ENCODE results near the gene TSPAN17. TPM values are rescaled to one million over a fixed set of nuclear protein-coding genes. Genes with fewer than 3 reads are reported as not detected.

TSPAN17 gene
- total RNA-seq, 1 donor from 2014 or later, result 21.2 TPM

DNA sequence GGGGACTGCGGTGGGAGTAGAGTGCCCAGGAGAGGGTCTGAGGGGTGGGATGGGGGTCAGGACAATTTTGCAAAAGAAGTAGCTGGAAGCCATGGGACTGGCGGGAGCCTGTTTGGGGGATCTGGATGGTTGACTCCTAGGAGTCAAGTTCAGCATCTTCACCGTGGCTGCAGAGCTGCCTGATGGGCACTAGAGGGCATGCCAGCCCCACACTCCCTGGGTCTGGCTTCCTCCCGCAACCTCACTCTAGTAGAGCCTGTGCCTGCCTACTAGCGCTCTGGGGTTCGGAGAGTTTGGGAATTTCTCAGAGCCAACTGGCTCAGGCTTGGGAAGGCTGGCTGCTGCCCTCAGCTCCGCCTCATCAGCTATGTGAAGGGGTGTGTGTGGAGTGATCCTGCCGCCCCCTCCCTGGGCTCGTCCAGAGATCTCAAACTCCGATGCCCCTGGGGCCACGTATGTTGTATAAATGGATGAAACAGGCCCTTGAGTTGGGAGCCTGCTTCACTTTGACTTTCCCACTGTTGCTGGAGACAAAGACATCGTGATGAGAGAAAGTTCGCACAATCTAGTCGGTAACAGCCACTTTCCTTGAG, 10.8 kb downstream of the TSPAN17 start:
- FAIRE-seq (no peak), DNase-seq (ENCODE audit: low spot score in 2 of 2) (peak; percentile 44 to 77)

DNA sequence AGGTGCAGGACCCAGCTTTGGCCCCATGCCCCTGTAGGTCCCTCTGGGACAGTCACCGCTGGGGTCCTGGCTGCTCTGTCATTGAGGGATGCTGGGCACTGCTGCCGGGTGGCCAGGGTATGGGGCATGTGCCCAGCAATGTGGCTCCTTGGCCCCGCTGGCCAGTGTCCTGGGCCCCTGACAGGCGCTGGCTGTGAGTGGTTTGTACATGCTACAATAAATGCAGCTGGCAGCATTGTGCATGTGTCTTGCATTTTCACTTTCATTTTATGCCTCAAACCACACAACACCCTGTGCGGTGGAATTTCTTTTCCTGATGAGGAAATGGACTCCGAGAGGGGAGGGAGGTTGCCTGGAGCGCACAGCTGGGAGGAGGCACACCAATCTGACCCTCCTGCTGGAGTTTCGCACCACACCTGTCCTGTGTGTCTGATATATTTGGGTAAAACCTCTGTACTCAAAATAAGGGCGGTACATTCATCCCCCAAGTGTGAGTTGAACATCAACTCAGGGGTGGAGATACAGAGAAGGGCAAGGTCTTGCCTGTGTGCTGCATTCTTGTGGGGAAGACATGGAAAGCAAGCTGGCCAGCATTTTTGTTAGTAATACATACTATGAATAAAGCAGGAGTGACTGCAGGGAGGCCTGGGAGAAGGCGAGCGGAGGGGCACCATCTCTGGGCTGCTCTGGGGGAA, 11.7 kb downstream of the TSPAN17 start:
- DNase-seq (ENCODE audit: low spot score in 2 of 2), result no peak
- no peak for FAIRE-seq

GRCh38 chr5:176659512-176659839, 12.2 kb downstream of the TSPAN17 start:
- FAIRE-seq, result no peak

DNA sequence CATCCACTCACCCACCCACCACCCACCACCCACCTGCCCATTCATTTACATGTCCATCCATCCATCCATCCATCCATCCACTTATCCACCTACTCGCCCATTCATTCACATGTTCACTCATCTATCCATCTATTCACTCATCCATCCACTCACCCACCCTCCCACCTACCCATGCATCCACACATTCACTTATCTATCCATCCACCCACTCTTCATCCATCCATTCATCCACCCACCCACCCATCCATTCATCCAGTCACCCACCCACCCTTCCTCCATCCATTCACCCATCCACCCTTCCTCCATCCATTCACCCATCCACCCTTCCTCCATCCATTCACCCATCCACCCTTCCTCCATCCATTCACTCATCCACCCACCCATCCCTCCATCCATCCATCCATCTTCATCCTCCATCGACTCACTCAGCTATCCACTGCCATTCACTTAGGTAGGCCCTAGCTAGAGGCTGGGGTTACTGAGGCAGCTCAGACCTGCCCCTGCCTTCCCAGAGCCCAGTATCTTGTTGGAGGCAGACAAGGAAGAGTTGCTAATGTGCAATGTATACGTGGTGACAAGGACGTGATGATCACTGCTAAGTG, 12.7 kb downstream of the TSPAN17 start:
- DNase-seq (ENCODE audit: low spot score in 2 of 2), result no peak
- FAIRE-seq, result no peak

More at GRCh38 chr5:176659512-176659839, 12.2 kb downstream of the TSPAN17 start:
- no peak for DNase-seq (ENCODE audit: low spot score in 2 of 2)

GRCh38 chr5:176660530-176660859, 13.2 kb downstream of the TSPAN17 start:
- DNase-seq (ENCODE audit: low spot score in 2 of 2) (no peak), FAIRE-seq (no peak)

DNA sequence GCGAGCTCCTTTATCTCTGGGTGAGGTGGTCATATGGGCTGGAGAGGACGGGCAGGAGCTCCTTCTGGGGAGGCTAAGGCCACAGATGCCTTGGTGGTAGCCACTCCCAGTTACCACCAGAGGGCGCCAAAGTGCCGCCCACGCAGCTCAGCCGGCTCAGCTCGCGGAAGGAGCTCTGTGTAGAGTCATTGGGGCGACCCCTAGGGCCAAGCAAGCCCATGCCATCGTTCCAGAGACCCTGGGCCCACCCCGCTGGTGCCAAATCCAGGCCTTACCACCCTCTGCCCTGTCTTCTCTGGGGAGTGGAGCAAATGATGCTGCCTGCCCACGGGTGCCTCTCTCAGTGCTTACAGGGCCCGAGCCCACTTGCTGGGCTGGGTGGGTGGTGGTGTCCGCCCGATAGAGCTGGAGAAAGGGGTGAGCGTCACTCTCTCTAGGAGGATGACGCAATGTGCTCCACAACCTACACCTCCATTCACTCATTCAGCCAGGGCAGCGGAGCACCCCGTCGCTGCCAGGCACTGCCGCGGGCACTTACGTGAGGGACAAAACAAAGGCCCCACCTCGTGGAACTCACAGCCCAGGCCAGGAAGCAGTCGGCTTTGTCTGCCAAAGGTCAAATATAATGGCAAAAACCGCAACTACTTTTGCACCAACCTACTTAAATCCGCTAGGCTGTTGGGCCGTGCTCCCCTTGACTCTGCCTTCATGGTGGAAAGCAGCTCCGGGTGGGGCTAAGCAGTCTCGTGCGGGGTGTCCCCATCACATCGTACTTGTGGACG, 13.8 kb downstream of the TSPAN17 start:
- DNase-seq (ENCODE audit: low spot score in 2 of 2), result peak; percentile 73 to 92
- FAIRE-seq, result no peak

GRCh38 chr5:176661676-176662075, 14.4 kb downstream of the TSPAN17 start:
- no peak for FAIRE-seq
- no peak for DNase-seq (ENCODE audit: low spot score in 2 of 2)

GRCh38 chr5:176662371-176663333, 15.4 kb downstream of the TSPAN17 start:
- no peak for FAIRE-seq
- no peak for DNase-seq (ENCODE audit: low spot score in 2 of 2)

DNA sequence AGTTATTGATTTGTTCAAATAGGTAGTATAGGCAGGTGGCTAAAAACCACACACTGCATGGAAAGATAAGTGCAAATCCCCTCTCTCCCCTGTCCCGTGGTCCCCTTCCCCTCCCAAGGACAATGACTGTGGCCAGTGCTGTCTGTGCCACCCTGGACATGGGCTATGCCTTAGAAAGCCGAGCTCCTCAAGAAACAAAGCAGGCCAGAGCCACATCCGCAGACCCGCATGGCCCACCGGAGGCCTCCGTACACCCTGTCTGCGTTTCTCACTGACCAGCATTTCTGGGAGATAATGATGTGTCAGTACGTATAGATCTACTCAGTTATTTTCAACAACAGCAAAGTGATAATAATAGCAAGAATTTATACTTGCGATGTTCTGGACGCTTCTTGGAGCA, 16.3 kb downstream of the TSPAN17 start:
- DNase-seq (ENCODE audit: low spot score in 2 of 2), result no peak
- FAIRE-seq, result no peak

GRCh38 chr5:176664479-176664878, 17.2 kb downstream of the TSPAN17 start:
- FAIRE-seq (no peak), DNase-seq (ENCODE audit: low spot score in 2 of 2) (no peak)

DNA sequence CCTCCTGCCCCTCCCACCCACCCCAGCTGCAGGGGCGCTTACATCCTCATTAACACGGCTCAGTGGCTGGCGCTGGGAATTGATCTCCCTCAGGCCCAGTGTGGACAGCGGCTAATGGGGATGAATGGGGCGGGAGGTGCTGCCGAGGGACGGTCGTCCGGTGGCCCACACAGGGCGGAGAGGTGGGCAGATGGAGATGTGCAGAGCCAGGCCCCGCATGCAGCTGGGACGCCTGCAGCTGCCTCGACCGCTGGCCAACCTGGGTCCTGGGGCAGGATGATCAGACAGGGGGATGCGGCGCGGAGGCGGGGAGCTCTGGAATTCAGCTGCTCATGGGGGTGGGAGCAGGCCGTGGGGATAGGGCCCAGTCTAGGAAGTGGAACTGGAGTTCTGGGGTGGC, 17.6 kb downstream of the TSPAN17 start:
- FAIRE-seq (no peak), DNase-seq (ENCODE audit: low spot score in 2 of 2) (no peak)

DNA sequence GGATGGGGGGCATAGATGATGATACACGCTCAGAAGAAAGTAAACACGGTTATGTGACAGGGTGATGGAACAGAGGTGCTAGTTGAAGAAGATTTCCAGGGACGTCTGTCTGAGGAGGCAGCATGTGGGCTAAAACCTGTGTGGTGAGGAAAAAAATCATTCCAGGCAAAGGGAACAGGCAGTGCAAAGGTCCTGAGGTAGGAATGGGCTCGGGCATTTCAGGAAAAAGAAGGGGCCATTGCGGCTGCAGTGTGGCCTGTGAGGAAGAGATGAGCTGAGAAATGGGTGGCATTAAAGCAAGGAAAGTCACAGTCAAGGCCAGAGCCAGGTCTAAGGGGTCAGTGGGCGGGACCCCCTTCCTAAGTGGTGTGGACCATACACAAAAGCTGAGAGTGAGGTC, 18.2 kb downstream of the TSPAN17 start:
- FAIRE-seq, result no peak
- DNase-seq (ENCODE audit: low spot score in 2 of 2), result no peak

- FAIRE-seq, result no peak
- no peak for DNase-seq (ENCODE audit: low spot score in 2 of 2)
Observed at GRCh38 chr5:176667637-176668036, 20.4 kb downstream of the TSPAN17 start.

DNA sequence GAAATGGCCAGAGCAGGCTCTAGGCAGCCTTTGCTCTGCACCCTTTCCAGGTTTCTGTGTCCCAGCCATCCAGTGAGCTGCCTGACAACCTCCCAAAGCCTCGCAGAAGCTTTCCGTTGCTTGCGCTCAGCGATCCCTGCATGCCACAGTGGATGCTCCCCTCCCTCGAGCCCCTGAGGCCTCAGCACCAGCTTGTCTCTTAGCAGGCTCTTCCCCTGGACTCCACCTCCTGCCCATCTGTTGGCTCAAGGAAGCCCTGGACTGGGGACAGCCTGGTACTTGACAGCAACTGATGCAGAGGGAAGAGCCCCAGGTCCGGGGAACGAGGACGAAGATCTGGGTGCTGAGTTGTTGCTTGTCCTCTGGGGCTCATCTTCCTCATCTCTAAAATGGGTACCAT, 23.2 kb downstream of the TSPAN17 start:
- DNase-seq (ENCODE audit: low spot score in 2 of 2) (no peak), FAIRE-seq (no peak)

DNA sequence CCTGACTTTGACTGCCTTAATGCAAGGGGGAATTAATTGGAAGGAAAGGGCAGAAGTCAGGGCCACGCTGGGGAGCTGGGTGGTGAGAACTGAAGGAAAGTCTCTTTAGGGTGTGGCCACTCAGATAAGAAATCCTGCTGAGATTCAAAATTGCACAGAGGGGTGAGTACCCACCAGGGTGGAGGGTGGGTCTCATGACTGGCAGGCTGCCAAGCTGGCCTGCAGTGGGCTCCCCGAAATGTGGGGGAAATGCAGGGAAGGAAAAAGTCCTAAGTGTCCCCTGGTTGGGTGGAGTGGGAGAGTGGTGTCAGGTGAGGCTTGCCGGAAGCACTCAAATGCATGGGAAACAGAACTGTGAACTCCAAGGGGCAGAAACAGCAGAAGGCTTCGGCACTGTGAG, 24.1 kb downstream of the TSPAN17 start:
- FAIRE-seq (no peak), DNase-seq (ENCODE audit: low spot score in 2 of 2) (no peak)

DNA sequence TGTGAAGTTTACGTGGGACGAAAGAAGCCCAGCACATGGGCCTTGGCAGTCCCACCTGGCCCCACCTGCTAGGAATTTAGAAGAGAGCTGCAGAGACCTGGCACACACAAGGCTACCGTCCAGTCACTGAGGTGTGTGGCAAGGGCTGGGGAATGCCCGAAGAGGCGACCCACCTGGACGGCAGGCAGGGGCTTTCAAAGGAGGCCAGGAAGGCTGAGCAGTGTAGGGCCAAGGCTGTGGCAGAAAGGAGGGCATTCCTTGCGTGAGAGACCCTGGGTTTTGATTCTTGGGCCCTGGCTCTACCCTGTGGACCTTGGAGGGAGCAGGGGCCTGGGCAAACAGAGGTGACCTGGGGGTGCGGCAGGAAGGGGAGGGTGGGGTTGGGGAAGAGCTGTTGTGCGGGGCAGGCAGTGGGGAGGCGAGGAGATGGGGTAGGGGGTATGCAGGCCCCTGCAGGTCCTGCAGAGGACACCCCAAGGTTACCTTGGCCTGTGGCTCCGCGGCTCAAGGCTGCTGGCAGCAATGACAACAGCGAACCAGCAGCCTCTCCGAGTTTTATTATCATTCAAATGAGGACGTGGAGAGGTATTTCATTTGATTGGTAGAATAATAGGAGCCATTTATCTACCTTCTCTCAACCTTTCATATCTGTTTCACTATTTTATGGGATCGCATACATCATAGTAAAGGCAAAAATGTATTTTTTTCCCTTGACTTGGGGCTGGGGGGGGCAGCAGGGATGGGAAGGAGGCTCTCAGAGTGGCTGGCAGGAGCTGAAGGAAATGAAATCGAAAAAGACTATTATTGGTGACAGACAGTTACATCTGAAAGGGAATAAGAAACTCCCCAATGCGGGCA, 24.8 kb downstream of the TSPAN17 start:
- DNase-seq (ENCODE audit: low spot score in 2 of 2) (no peak), FAIRE-seq (no peak)

DNA sequence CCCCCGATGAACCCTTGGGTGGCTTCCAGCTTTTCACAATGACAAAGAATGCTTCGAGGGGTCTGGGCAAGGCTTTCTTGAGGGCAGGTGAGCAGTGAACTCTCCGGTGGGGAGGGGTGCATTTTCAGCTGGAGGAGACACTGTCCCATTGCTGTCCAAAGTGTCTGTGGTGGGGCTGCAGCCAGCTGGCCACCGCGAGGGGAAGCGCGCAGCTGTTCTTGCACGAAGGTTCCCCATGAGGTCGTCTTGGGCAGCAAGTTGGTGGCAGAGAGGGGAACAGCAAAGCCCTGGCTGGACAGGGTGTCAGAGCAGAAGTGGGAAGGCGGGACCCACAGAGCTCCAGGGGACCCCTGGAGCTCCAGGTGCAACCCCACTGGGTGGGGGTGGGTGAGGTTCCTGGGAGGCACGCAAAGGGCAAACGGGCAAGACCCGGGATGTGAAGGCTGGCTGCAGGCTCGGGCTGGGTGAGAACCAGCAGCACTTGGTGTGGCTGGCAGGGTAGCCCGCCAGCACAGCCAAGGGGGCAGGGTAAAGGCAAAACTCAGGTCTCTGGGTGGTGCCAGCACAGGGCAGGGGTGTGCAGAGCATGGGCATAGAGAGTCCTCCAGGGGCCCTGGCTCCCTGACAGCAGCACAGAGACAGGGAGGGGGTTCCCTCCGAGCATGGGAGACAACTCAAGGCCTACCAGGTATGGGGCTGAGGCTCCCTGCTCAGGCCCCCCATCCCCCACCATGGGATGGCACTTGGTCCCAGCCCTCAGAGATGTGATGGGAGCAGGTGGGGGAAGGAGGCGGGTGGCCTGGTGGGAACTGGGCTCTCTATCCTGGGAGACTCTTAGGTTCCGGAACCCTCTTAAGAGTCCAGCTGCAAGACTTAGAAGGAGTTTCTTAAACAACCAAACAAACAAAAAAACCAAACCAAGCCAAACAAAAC, 26.6 kb downstream of the TSPAN17 start:
- FAIRE-seq (no peak), DNase-seq (ENCODE audit: low spot score in 2 of 2) (no peak)

GRCh38 chr5:176674799-176675198, 27.5 kb downstream of the TSPAN17 start:
- FAIRE-seq (no peak), DNase-seq (ENCODE audit: low spot score in 2 of 2) (no peak)
